Measurements from ENCODE around the gene RGS11. TPM values are rescaled to one million over a fixed set of nuclear protein-coding genes. Genes with fewer than 3 reads are reported as not detected.

Gene RGS11
- total and polyA plus RNA-seq, 9 of the 15 experiments (the other 6 are each of a cell fraction or from before 2014, with no cell fraction given), result not detected

- TF ChIP-seq ZBTB40 (IDR thresholded peaks at IDR 0.05) (peak; percentile 34; the same call in 1 of the 2 replicates), ZBTB40 (CRISPR knock-in tag; IDR thresholded peaks at IDR 0.05) (no peak), ELF4 (CRISPR knock-in tag; IDR thresholded peaks at IDR 0.05) (no peak), GATAD2A (IDR thresholded peaks at IDR 0.05) (peak; percentile 87; the same call in 1 of the 2 replicates), ZNF174 (CRISPR knock-in tag; IDR thresholded peaks at IDR 0.05) (no peak), ZNF121 (CRISPR knock-in tag; conservative IDR thresholded peaks at IDR 0.05) (no peak), DLX4 (CRISPR knock-in tag; IDR thresholded peaks at IDR 0.05) (no peak), MAZ (CRISPR knock-in tag; conservative IDR thresholded peaks at IDR 0.05 in 1 of 2, IDR thresholded peaks at IDR 0.05 in 1 of 2) (peak in 1 of 2 experiments; percentile 26; a peak in 1 of 4 replicates), ETS2 (tag; IDR thresholded peaks at IDR 0.05; ENCODE audit: borderline replicate concordance, poor library complexity, severe bottlenecking) (no peak), NR2C1 (IDR thresholded peaks at IDR 0.05) (peak; percentile 74), NR2C1 (tag; IDR thresholded peaks at IDR 0.05) (peak; percentile 70), GATA2 (CRISPR knock-in tag; IDR thresholded peaks at IDR 0.05) (peak; percentile 42; the same call in 1 of the 2 replicates), WHSC1 (IDR thresholded peaks at IDR 0.05; ENCODE audit: low read length) (no peak), ZNF586 (CRISPR knock-in tag; conservative IDR thresholded peaks at IDR 0.05) (no peak), ZNF253 (CRISPR knock-in tag; conservative IDR thresholded peaks at IDR 0.05) (no peak), LEF1 (IDR thresholded peaks at IDR 0.05) (peak; percentile 91), TFAM (CRISPR knock-in tag; conservative IDR thresholded peaks at IDR 0.05) (no peak), PHF20 (IDR thresholded peaks at IDR 0.05; ENCODE audit: partially characterized antibody) (no peak)
These were observed 23.1 kb downstream of the RGS11 start (continued) for GRCh38 chr16:252366-253337.
